ENCODE data around the gene ADGRF3.

- TF ChIP-seq, protein P1, sequence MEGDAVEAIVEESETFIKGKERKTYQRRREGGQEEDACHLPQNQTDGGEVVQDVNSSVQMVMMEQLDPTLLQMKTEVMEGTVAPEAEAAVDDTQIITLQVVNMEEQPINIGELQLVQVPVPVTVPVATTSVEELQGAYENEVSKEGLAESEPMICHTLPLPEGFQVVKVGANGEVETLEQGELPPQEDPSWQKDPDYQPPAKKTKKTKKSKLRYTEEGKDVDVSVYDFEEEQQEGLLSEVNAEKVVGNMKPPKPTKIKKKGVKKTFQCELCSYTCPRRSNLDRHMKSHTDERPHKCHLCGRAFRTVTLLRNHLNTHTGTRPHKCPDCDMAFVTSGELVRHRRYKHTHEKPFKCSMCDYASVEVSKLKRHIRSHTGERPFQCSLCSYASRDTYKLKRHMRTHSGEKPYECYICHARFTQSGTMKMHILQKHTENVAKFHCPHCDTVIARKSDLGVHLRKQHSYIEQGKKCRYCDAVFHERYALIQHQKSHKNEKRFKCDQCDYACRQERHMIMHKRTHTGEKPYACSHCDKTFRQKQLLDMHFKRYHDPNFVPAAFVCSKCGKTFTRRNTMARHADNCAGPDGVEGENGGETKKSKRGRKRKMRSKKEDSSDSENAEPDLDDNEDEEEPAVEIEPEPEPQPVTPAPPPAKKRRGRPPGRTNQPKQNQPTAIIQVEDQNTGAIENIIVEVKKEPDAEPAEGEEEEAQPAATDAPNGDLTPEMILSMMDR (IDR thresholded peaks at IDR 0.05) = no peak
- TF ChIP-seq POLR2A (IDR thresholded peaks at IDR 0.05) = no peak
Observed at GRCh38 chr2:26290001-26290400, 56.6 kb downstream of the ADGRF3 start.

All from uterus (tissue), 2 donors.